ENCODE data around the gene NPC2. TPM values are rescaled to one million over a fixed set of nuclear protein-coding genes. Genes with fewer than 3 reads are reported as not detected.

Gene NPC2
- total RNA-seq, 2 donors from 2014 or later, result 406 to 455 TPM

DNA sequence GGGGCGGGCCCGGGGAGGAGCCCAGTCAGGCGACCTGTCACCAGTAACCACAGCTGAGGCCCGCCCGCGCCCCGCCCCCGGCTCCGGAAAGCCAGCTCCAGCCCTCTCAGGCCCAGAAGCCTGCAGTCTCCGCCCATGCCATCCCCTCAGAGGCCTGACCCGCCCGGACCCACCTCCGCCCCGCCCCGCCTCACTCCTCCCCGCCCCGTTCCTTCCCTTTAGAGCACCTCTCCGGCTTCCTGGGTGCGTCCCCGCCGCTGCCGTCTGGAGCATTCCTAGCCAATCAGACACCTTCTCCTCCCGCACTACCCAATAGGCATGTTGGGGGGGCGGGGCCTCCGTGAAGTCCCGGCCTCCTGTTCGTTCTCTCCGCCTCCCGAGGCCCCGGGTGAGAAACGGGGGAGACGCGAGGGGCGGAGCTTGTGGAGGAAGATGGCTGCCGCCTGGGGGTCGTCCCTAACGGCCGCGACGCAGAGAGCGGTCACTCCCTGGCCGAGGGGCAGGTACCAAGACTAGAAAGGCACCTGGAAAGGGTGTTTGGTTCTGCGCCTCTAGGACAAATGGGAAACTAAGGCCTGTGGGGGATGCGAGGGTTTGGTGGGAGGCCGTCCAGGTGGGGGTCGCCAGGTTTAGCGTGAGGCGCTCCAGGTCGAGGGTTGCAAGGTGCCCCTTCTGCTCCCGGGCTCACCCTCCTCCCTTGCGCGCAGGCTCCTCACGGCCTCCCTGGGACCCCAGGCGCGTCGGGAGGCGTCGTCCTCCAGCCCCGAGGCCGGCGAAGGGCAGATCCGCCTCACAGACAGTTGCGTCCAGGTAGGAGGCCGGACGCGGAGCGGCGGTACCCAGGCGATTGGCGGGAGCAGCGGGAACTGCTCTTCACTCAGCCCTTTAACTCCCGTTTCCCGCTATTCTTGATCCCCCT, 497 bp upstream of the NPC2 start, which contains the start of gene ISCA2:
Gene ISCA2, plus strand, starts transcription at position 423 of the 919 bp plus-strand sequence. Its CDS starts 10 bp downstream, at position 433.
- Histone ChIP-seq H3K4me1 (ENCODE audit: control insufficient read depth in 1 of 2, low read depth in 2 of 2) (peaks cover 22 to 47% of the 10 kb centered on the region in 2 donors), H3K4me3 (peak within 1 kb of the TSS; percentile 90), H3K27ac (peak within 1 kb of the TSS; percentile 91 to 93), H3K36me3 (no peaks in the 10 kb centered on the region), H3K27me3 (replicated peaks; ENCODE audit: insufficient read depth) (no peaks in the 10 kb centered on the region), H3K9me3 (no peaks in the 10 kb centered on the region)
- DNase-seq (ENCODE audit: low spot score), result peak; percentile 97
- peak; percentile 98 for ATAC-seq (ENCODE audit: insufficient number of reproducible peaks, low FRiP score, low read depth)
- TF ChIP-seq, protein P1, sequence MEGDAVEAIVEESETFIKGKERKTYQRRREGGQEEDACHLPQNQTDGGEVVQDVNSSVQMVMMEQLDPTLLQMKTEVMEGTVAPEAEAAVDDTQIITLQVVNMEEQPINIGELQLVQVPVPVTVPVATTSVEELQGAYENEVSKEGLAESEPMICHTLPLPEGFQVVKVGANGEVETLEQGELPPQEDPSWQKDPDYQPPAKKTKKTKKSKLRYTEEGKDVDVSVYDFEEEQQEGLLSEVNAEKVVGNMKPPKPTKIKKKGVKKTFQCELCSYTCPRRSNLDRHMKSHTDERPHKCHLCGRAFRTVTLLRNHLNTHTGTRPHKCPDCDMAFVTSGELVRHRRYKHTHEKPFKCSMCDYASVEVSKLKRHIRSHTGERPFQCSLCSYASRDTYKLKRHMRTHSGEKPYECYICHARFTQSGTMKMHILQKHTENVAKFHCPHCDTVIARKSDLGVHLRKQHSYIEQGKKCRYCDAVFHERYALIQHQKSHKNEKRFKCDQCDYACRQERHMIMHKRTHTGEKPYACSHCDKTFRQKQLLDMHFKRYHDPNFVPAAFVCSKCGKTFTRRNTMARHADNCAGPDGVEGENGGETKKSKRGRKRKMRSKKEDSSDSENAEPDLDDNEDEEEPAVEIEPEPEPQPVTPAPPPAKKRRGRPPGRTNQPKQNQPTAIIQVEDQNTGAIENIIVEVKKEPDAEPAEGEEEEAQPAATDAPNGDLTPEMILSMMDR (IDR thresholded peaks at IDR 0.05), result no peak

DNA sequence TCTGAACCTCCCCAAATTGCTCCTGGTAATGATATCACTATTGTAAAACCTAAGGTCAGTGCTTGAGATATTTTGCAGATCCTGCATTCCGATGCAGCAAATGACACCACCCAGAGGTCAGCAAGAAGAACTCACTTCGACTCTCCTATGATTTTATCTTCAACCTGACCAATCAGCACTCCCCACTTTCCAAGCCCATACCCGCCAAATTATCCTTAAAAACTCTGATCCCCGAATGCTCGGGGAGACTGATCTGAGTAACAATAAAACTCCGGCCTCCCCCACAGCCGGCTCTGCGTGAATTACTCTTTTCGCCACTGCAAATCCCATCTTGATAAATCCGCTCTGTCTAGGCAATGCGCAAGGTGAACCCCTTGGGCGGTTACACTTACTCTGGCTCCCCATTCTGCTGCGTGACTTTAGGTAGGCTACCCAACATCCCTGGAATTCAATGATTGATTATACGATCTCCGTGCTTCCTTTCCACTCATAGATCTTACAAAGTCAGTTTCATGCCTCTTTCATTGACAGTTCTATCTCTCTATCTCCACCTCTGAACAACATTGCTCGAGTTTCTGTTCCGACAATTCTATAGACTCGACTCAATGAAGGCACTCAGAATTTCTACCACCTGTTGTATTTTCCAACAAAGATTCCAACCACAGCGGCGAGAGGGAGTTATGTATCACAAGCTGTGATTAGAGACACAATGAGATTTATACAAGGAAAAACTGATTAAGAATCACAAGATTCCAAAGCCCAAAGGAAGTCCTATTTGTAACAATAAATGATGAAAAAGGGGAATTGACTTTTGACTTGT, 939 bp downstream of the NPC2 start:
- Histone ChIP-seq H3K27me3 (replicated peaks; ENCODE audit: insufficient read depth) (no peaks in the 10 kb centered on the region), H3K36me3 (no peaks in the 10 kb centered on the region), H3K4me1 (ENCODE audit: control insufficient read depth in 1 of 2, low read depth in 2 of 2) (peaks cover 26 to 58% of the 10 kb centered on the region in 2 donors), H3K9me3 (no peaks in the 10 kb centered on the region), H3K27ac (peak overlapping the region in 1 of 2 donors; percentile 91), H3K4me3 (peak overlapping the region; percentile 90)
- TF ChIP-seq, protein P1 (IDR thresholded peaks at IDR 0.05), result peak; percentile 24
- DNase-seq (ENCODE audit: low spot score) (no peak), ATAC-seq (ENCODE audit: insufficient number of reproducible peaks, low FRiP score, low read depth) (no peak)

DNA sequence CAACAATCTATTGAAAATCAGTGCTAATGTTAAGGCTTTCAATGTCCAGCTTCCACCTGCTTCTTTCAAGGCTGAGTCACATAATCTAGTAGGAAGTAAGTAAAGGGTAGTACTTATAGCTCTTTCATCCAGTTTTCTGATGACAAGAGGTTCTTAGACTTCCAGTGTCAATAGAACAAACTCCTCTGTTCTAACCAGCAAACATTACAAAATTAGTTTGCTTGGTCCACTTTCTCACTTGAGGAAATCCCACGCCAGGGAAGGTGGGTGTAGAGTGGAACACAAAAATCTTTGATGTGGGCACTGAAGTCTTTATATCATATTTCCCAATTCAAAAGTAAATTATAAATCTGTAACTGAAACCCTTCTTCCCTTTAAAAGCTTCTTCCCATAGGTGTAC, 2.6 kb downstream of the NPC2 start:
- Histone ChIP-seq H3K36me3 (peaks cover 6% of the 10 kb centered on the region), H3K9me3 (no peaks in the 10 kb centered on the region), H3K27me3 (replicated peaks; ENCODE audit: insufficient read depth) (no peaks in the 10 kb centered on the region), H3K27ac (no peak overlapping the region), H3K4me1 (ENCODE audit: control insufficient read depth in 1 of 2, low read depth in 2 of 2) (peaks cover 29 to 53% of the 10 kb centered on the region in 2 donors), H3K4me3 (no peak overlapping the region)
- ATAC-seq (ENCODE audit: insufficient number of reproducible peaks, low FRiP score, low read depth) (no peak), DNase-seq (ENCODE audit: low spot score) (no peak)
- TF ChIP-seq, protein P1 (IDR thresholded peaks at IDR 0.05), result no peak

DNA sequence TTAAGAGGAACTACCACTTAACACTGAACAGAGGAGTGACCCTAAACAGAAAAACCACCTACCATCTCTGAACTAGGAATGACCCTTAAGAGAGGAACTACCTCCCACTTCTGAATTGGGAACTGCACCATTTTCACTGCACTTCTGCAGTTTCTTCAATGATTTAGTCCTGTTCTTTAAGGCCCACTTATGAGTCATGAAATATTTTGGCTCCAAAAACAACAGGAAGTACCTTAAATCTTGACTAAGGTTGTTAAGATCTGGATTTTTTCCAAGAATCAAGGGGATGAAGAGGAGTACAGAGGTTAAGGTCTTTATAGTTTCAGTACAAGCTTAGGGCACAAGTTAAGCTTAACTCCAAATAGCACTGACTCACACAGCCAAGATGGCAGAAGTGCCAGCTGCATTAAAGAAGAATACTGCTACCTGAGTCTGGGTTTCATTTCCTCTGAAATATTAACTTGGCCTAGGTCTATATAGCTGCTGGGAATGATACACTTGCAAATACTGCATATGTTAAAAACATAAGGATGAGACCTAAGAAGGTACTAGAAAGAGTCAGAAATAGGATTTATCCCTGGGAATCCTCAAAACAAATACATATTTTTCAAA, 4.2 kb downstream of the NPC2 start:
- Histone ChIP-seq H3K27me3 (replicated peaks; ENCODE audit: insufficient read depth) (no peaks in the 10 kb centered on the region), H3K4me3 (no peak overlapping the region), H3K9me3 (no peaks in the 10 kb centered on the region), H3K36me3 (peaks cover 11% of the 10 kb centered on the region), H3K4me1 (ENCODE audit: control insufficient read depth in 1 of 2, low read depth in 2 of 2) (peaks cover 24 to 39% of the 10 kb centered on the region in 2 donors), H3K27ac (peak overlapping the region in 1 of 2 donors; percentile 46)
- ATAC-seq (ENCODE audit: insufficient number of reproducible peaks, low FRiP score, low read depth), result no peak
- TF ChIP-seq, protein P1 (IDR thresholded peaks at IDR 0.05), result no peak
- DNase-seq (ENCODE audit: low spot score), result no peak

Data from thoracic aorta (tissue), 2 donors.